Testis (tissue), 3 donors: Measurements from ENCODE around the gene CFAP46. TPM values are rescaled to one million over a fixed set of nuclear protein-coding genes. Genes with fewer than 3 reads are reported as not detected.

ENCODE experiments used
- DNase-seq: peaks from one replicate; pipeline ENCODE4 v3.0.0-alpha.2; 2019
- H3K27ac ChIP-seq, 2 donors: fragments of 200-600 bp; sonication (generic); one replicate each; pipeline ENCODE4 v1.5.1; 2019
- H3K27me3 ChIP-seq: fragments of 200-600 bp; sonication (generic); one replicate; pipeline ENCODE4 v1.5.1; 2019
- H3K36me3 ChIP-seq: fragments of 200-600 bp; sonication (generic); one replicate; pipeline ENCODE4 v1.5.1; 2017; ENCODE audit warnings: low read depth; ENCODE audit errors: missing control alignments
- H3K4me1 ChIP-seq: fragments of 200-600 bp; sonication (generic); one replicate; pipeline ENCODE4 v1.5.1; 2019
- H3K4me3 ChIP-seq, 2 donors: fragments of 200-600 bp; sonication (generic); one replicate each; pipeline ENCODE4 v1.5.1; 2017 to 2019
- H3K9me3 ChIP-seq: fragments of 200-600 bp; sonication (generic); one replicate; pipeline ENCODE4 v1.5.1; 2017
- CTCF ChIP-seq, 3 experiments: fragments of 450-650 bp in 2 of 3; fragments of 200-600 bp in 1 of 3; sonication (generic) in 1 of 3; IDR thresholded peaks; one replicate each; pipeline ENCODE4 v1.5.1; 2016 to 2019; ENCODE audit warnings: antibody characterized with exemption in 3 of 3, mild to moderate bottlenecking in 2 of 3, moderate library complexity in 1 of 3
- POLR2A ChIP-seq: fragments of 450-650 bp; IDR thresholded peaks from one replicate; pipeline ENCODE4 v1.6.1; 2017; ENCODE audit warnings: antibody characterized with exemption, mild to moderate bottlenecking, moderate library complexity
- whole genome bisulfite sequencing, 2 donors: methylation state at CpG; one replicate each; pipeline ENCODE4 v1.1.5; 2018; 5-methylcytosine and 5-hydroxymethylcytosine counted together
- intact Hi-C: fragments of 100-400 bp; cut with DNase I; formaldehyde crosslinking; loops from one replicate; pipeline ENCODE4 v1.15.1; 2023; ENCODE audit warnings: low total_unique reads
- polyA plus RNA-seq: library from polyadenylated mRNA; stranded (reverse); fragments of 350-450 nt; fragmentation: Illumina TruSeq; extraction: RNeasy Lipid Tissue Mini Kit (QIAGEN cat#74804); gene quantifications from one replicate; pipeline ENCODE4 v1.2.3, GENCODE V29; 2014; ENCODE audit warnings: low read depth, low replicate concordance; ENCODE audit not compliant: insufficient read depth
- total RNA-seq, 2 donors: library from RNA; depleted of rRNA; stranded (reverse); fragments of >200 nt; gene quantifications; one replicate each; pipeline ENCODE4 v1.2.3, GENCODE V29; 2016

Gene CFAP46
- total and polyA plus RNA-seq, 3 donors from 2014 or later, result 36.0 to 67.6 (median 59.0) TPM

GRCh38 chr10:132883391-132883881 lies 58.9 kb downstream of the CFAP46 start:
- no peak for TF ChIP-seq CTCF (IDR thresholded peaks at IDR 0.05)
- no peak for TF ChIP-seq POLR2A
- H3K4me1 ChIP-seq, result no peaks in the 10 kb centered on the region
- no peaks in the 10 kb centered on the region for H3K36me3 ChIP-seq
- 90 to 94% methylated on average over 19 to 20 of the region's 20 CpGs for WGBS, 2 donors
- H3K9me3 ChIP-seq, result no peaks in the 10 kb centered on the region
- H3K27me3 ChIP-seq, result no peaks in the 10 kb centered on the region
- H3K4me3 ChIP-seq, result no peak overlapping the region
- no peak overlapping the region for H3K27ac ChIP-seq
- intact Hi-C loops, result no loop called here
- no peak for DNase-seq

GRCh38 chr10:132882069-132882951 lies 60.1 kb downstream of the CFAP46 start:
- TF ChIP-seq CTCF (IDR thresholded peaks at IDR 0.05), result no peak
- TF ChIP-seq POLR2A, result no peak
- no peak for DNase-seq
- H3K27ac ChIP-seq, result no peak overlapping the region
- no peaks in the 10 kb centered on the region for H3K36me3 ChIP-seq
- 84 to 88% methylated on average over 18 of the region's 18 CpGs for WGBS, 2 donors
- intact Hi-C loops, result no loop called here
- no peaks in the 10 kb centered on the region for H3K4me1 ChIP-seq
- H3K27me3 ChIP-seq, result no peaks in the 10 kb centered on the region
- H3K9me3 ChIP-seq, result no peaks in the 10 kb centered on the region
- no peak overlapping the region for H3K4me3 ChIP-seq

GRCh38 chr10:132881186-132881920 lies 61.0 kb downstream of the CFAP46 start:
- Histone ChIP-seq H3K4me3 (no peak overlapping the region), H3K27me3 (no peaks in the 10 kb centered on the region), H3K9me3 (no peaks in the 10 kb centered on the region), H3K27ac (no peak overlapping the region), H3K4me1 (no peaks in the 10 kb centered on the region), H3K36me3 (no peaks in the 10 kb centered on the region)
- no peak for DNase-seq
- TF ChIP-seq CTCF (IDR thresholded peaks at IDR 0.05), result no peak
- TF ChIP-seq POLR2A, result no peak
- intact Hi-C loops, result no loop called here
- 88 to 95% methylated on average over 8 to 23 of the region's 23 CpGs for WGBS, 2 donors

- H3K36me3 ChIP-seq, result no peaks in the 10 kb centered on the region
- 93 to 95% methylated on average over 5 to 31 of the region's 35 CpGs for WGBS, 2 donors
- H3K4me3 ChIP-seq, result no peak overlapping the region
- H3K9me3 ChIP-seq, result no peaks in the 10 kb centered on the region
- no peak overlapping the region for H3K27ac ChIP-seq
- TF ChIP-seq CTCF (IDR thresholded peaks at IDR 0.05), result no peak
- TF ChIP-seq POLR2A, result no peak
- H3K4me1 ChIP-seq, result no peaks in the 10 kb centered on the region
- H3K27me3 ChIP-seq, result no peaks in the 10 kb centered on the region
- DNase-seq, result no peak
- intact Hi-C loops, result no loop called here
Measured at GRCh38 chr10:132880128-132880981, 62.0 kb downstream of the CFAP46 start.
